Measurements from ENCODE around the gene NDUFS1.
"Not testable (repeated sequence)": the region's sequence is repeated elsewhere in the genome, so short reads cannot be mapped to it uniquely, and the experiment has no call there.

NDUFS1 gene

DNA sequence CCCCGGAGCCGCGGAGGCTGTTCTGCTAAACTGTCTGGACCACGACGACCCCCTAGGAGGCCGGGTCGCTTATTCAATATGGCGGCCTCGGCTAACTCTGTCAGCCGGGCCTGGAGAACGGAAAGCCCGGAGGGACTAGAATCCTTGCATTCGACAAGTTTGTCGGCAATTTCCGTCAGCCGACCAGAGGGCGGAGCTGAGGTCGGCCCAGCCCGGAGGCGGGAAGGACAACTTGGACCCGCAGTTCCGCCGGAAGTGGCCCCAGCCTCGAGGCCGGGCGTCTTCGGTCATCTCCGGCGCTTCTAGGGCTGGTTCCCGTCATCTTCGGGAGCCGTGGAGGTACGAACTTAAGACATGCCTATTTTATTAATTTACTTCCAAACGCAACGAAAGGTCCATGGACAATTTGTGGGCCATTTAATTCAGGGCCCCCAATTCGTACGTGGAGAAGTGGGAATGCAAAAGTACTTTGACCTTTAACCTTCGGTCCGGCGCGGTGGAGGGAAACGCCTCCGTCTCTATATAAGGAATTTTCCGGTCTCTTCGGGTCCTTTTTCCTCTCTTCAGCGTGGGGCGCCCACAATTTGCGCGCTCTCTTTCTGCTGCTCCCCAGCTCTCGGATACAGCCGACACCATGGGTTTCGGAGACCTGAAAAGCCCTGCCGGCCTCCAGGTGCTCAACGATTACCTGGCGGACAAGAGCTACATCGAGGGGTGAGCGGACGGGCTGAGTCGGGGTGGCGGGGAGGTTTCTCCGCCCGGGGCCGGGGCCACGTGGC lies at the start of gene NDUFS1, which contains the start of gene EEF1B2:
Gene NDUFS1 (minus strand): TSS at position 99 of the 779 bp plus-strand sequence. CDS start 5,766 bp downstream, outside the sequence.
Gene EEF1B2 (plus strand): TSS at position 550 of the 779 bp plus-strand sequence. CDS start 85 bp downstream, at position 635.
- H3K9ac ChIP-seq (ENCODE audit: low read depth, low read length): peak within 1 kb of the TSS; percentile 86
- no peaks in the 10 kb centered on the region for H3K9me3 ChIP-seq (ENCODE audit: control insufficient read depth, insufficient read depth, low read length)
- no peaks in the 10 kb centered on the region for H3K27me3 ChIP-seq (ENCODE audit: control insufficient read depth, insufficient read depth, low read length)
- H3K36me3 ChIP-seq (ENCODE audit: control insufficient read depth, insufficient read depth, low read length): peaks cover 23% of the 10 kb centered on the region
- no peaks in the 10 kb centered on the region for H3K4me1 ChIP-seq (ENCODE audit: control insufficient read depth, insufficient read depth, low read length)
- peak within 1 kb of the TSS; percentile 91 for H3K4me3 ChIP-seq (ENCODE audit: low read depth, low read length)

DNA sequence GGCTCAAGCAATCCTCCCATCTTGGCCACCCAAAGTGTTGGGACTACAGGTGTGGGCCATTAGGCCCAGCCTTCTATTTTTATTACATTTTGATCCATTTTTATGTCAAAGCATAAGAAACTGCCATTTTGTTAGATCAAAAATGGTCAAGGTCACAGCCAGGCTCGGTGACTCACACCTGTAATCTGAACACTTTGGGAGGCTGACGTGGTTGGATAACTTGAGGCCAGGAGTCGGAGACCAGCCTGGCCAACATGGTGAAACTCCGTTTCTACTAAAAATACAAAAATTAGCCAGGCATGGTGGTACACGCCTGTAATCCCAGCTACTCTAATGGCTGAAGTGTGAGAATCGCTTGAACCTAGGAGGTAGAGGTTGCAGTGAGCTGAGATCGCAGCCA lies 49.7 kb upstream of the NDUFS1 start:
- H3K27me3 ChIP-seq (ENCODE audit: control insufficient read depth, insufficient read depth, low read length): no peaks in the 10 kb centered on the region
- no peaks in the 10 kb centered on the region for H3K9me3 ChIP-seq (ENCODE audit: control insufficient read depth, insufficient read depth, low read length)
- H3K4me1 ChIP-seq (ENCODE audit: control insufficient read depth, insufficient read depth, low read length): peaks cover 19% of the 10 kb centered on the region

GRCh38 chr2:206207316-206207715 lies 48.1 kb upstream of the NDUFS1 start:
- H3K27me3 ChIP-seq (ENCODE audit: control insufficient read depth, insufficient read depth, low read length); H3K4me3 ChIP-seq (ENCODE audit: low read depth, low read length); H3K36me3 ChIP-seq (ENCODE audit: control insufficient read depth, insufficient read depth, low read length); H3K4me1 ChIP-seq (ENCODE audit: control insufficient read depth, insufficient read depth, low read length); H3K9me3 ChIP-seq (ENCODE audit: control insufficient read depth, insufficient read depth, low read length); H3K9ac ChIP-seq (ENCODE audit: low read depth, low read length): not testable (repeated sequence)

More for the DNA sequence above, 49.7 kb upstream of the NDUFS1 start:
- Histone ChIP-seq H3K36me3 (ENCODE audit: control insufficient read depth, insufficient read depth, low read length) (no peaks in the 10 kb centered on the region), H3K4me3 (ENCODE audit: low read depth, low read length) (no peak overlapping the region), H3K9ac (ENCODE audit: low read depth, low read length) (no peak overlapping the region)

DNA sequence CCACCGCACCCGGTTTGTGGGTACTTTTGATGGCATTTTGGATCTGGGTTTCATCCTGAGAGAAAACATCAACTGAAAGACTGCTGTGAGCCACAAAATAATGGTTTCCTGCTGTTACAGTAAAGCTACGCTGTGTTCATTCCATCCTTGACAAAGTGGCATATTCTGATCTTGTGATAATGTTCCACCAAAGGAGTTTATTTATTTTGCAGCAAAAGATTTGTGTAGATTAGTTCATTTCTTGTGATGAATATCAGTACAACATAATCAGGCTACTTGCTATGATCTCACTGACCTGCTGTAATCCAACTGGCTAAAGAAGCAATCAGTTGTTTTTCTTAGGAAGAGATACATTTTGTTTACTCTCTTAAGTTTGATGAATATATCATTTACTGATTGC lies 45.5 kb upstream of the NDUFS1 start:
- Histone ChIP-seq H3K9ac (ENCODE audit: low read depth, low read length) (no peak overlapping the region), H3K9me3 (ENCODE audit: control insufficient read depth, insufficient read depth, low read length) (no peaks in the 10 kb centered on the region), H3K36me3 (ENCODE audit: control insufficient read depth, insufficient read depth, low read length) (no peaks in the 10 kb centered on the region)

DNA sequence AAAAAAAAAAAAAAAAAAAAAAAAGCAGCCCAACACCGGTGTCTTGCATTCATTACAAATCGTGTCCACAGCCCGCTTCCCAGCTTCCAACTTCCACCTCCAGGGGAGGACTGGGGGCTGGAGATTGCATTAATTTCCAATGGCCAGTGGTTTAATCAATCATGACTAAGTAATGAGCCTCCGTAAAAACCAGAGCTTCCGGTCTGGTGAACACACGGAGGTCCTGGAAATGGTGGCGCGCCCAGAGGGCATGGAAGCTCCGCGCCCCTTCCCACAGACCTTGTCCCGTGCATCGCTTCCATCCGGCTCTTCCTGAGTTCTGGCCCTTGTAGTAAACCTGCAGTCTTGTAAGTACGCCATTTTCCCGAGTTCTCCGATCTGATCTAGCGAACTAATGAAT lies 44.1 kb upstream of the NDUFS1 start:
- H3K4me3 ChIP-seq (ENCODE audit: low read depth, low read length): no peak overlapping the region
- H3K9me3 ChIP-seq (ENCODE audit: control insufficient read depth, insufficient read depth, low read length): no peaks in the 10 kb centered on the region
- H3K36me3 ChIP-seq (ENCODE audit: control insufficient read depth, insufficient read depth, low read length): no peaks in the 10 kb centered on the region
- H3K27me3 ChIP-seq (ENCODE audit: control insufficient read depth, insufficient read depth, low read length): no peaks in the 10 kb centered on the region
- peaks cover 8% of the 10 kb centered on the region for H3K4me1 ChIP-seq (ENCODE audit: control insufficient read depth, insufficient read depth, low read length)
- no peak overlapping the region for H3K9ac ChIP-seq (ENCODE audit: low read depth, low read length)

More for the DNA sequence above, 45.5 kb upstream of the NDUFS1 start:
- no peak overlapping the region for H3K4me3 ChIP-seq (ENCODE audit: low read depth, low read length)
- H3K4me1 ChIP-seq (ENCODE audit: control insufficient read depth, insufficient read depth, low read length): peaks cover 8% of the 10 kb centered on the region
- no peaks in the 10 kb centered on the region for H3K27me3 ChIP-seq (ENCODE audit: control insufficient read depth, insufficient read depth, low read length)

DNA sequence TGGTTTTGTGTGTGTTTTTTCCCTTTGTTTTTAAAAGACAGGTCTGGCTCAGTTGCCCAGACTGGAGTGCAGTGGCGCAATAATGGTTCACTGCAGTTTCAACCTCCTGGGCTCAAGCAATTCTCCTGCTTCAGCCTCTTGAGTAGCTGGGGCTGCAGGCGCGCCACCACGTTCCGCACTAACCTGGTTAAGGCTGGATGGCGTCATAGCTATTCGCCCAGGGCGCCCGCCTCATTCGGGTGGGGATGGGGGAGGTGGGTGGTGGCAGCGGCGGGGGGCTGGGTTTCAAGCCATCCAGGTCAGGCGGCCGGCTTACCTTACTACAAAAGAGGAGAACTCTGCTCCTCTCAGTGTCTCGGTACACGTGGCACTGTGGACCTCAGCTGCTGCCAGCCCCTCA lies 43.2 kb upstream of the NDUFS1 start:
- H3K9ac ChIP-seq (ENCODE audit: low read depth, low read length): no peak overlapping the region
- peaks cover 8% of the 10 kb centered on the region for H3K4me1 ChIP-seq (ENCODE audit: control insufficient read depth, insufficient read depth, low read length)

DNA sequence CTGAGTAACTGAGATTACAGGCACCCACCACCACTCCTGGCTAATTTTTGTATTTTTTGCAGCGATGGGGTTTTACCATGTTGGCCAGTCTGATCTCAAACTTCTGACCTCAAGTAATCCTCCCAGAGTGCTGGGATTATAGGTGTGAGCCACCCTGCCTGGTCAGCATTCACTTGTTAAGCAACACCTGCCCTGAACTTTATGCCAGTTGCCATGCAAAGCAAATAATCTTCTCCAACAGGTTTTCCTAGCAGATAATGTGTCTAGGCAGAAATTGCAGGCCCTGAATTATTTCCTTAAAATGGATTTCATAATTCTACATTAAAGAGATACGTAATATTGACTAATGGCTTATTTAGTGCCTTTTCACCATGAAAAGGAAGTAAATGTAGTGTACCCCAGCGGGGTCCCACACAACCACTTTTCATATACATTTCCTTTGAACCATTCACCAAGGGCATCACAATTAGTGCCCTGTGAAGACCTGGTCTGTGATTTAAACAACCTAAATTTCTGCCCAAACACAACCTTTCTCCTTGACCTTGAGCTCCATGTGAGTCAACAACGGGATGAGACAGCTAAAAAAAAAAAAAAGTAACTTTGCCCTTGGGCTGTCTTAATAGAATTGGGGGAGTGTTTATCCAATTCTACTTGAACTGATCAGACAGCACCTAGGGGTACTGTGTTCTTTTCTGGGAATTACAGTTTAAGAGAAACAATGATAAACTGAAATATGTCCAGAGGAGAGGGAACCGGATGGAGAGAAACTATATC lies 42.0 kb upstream of the NDUFS1 start:
- Histone ChIP-seq H3K27me3 (ENCODE audit: control insufficient read depth, insufficient read depth, low read length) (no peaks in the 10 kb centered on the region), H3K9ac (ENCODE audit: low read depth, low read length) (no peak overlapping the region), H3K4me3 (ENCODE audit: low read depth, low read length) (no peak overlapping the region), H3K9me3 (ENCODE audit: control insufficient read depth, insufficient read depth, low read length) (no peaks in the 10 kb centered on the region), H3K36me3 (ENCODE audit: control insufficient read depth, insufficient read depth, low read length) (no peaks in the 10 kb centered on the region), H3K4me1 (ENCODE audit: control insufficient read depth, insufficient read depth, low read length) (peaks cover 8% of the 10 kb centered on the region)

More for the DNA sequence above, 43.2 kb upstream of the NDUFS1 start:
- no peak overlapping the region for H3K4me3 ChIP-seq (ENCODE audit: low read depth, low read length)
- no peaks in the 10 kb centered on the region for H3K27me3 ChIP-seq (ENCODE audit: control insufficient read depth, insufficient read depth, low read length)
- H3K9me3 ChIP-seq (ENCODE audit: control insufficient read depth, insufficient read depth, low read length): no peaks in the 10 kb centered on the region
- H3K36me3 ChIP-seq (ENCODE audit: control insufficient read depth, insufficient read depth, low read length): no peaks in the 10 kb centered on the region

GRCh38 chr2:206198677-206199076 lies 39.4 kb upstream of the NDUFS1 start:
- Histone ChIP-seq H3K4me1 (ENCODE audit: control insufficient read depth, insufficient read depth, low read length) (peaks cover 13% of the 10 kb centered on the region), H3K9me3 (ENCODE audit: control insufficient read depth, insufficient read depth, low read length) (no peaks in the 10 kb centered on the region), H3K27me3 (ENCODE audit: control insufficient read depth, insufficient read depth, low read length) (no peaks in the 10 kb centered on the region), H3K36me3 (ENCODE audit: control insufficient read depth, insufficient read depth, low read length) (no peaks in the 10 kb centered on the region), H3K9ac (ENCODE audit: low read depth, low read length) (no peak overlapping the region), H3K4me3 (ENCODE audit: low read depth, low read length) (no peak overlapping the region)

GRCh38 chr2:206193671-206194357 lies 34.6 kb upstream of the NDUFS1 start:
- Histone ChIP-seq H3K36me3 (ENCODE audit: control insufficient read depth, insufficient read depth, low read length) (no peaks in the 10 kb centered on the region), H3K4me1 (ENCODE audit: control insufficient read depth, insufficient read depth, low read length) (peaks cover 5% of the 10 kb centered on the region), H3K9ac (ENCODE audit: low read depth, low read length) (no peak overlapping the region), H3K4me3 (ENCODE audit: low read depth, low read length) (no peak overlapping the region), H3K27me3 (ENCODE audit: control insufficient read depth, insufficient read depth, low read length) (no peaks in the 10 kb centered on the region), H3K9me3 (ENCODE audit: control insufficient read depth, insufficient read depth, low read length) (no peaks in the 10 kb centered on the region)

GRCh38 chr2:206192157-206192556 lies 32.9 kb upstream of the NDUFS1 start:
- Histone ChIP-seq H3K4me3 (ENCODE audit: low read depth, low read length) (no peak overlapping the region), H3K4me1 (ENCODE audit: control insufficient read depth, insufficient read depth, low read length) (peaks cover 5% of the 10 kb centered on the region), H3K27me3 (ENCODE audit: control insufficient read depth, insufficient read depth, low read length) (no peaks in the 10 kb centered on the region), H3K9ac (ENCODE audit: low read depth, low read length) (no peak overlapping the region), H3K9me3 (ENCODE audit: control insufficient read depth, insufficient read depth, low read length) (no peaks in the 10 kb centered on the region), H3K36me3 (ENCODE audit: control insufficient read depth, insufficient read depth, low read length) (no peaks in the 10 kb centered on the region)

- no peaks in the 10 kb centered on the region for H3K9me3 ChIP-seq (ENCODE audit: control insufficient read depth, insufficient read depth, low read length)
- H3K4me3 ChIP-seq (ENCODE audit: low read depth, low read length): no peak overlapping the region
- no peaks in the 10 kb centered on the region for H3K27me3 ChIP-seq (ENCODE audit: control insufficient read depth, insufficient read depth, low read length)
- peaks cover 5% of the 10 kb centered on the region for H3K4me1 ChIP-seq (ENCODE audit: control insufficient read depth, insufficient read depth, low read length)
- no peak overlapping the region for H3K9ac ChIP-seq (ENCODE audit: low read depth, low read length)
- no peaks in the 10 kb centered on the region for H3K36me3 ChIP-seq (ENCODE audit: control insufficient read depth, insufficient read depth, low read length)
Observed at GRCh38 chr2:206190689-206191088, 31.4 kb upstream of the NDUFS1 start.

Measured in iPS-15b (cell line).